Muscle of back (tissue), 11 donors: ENCODE measurements around the gene EPHA3. TPM values are rescaled to one million over a fixed set of nuclear protein-coding genes. Genes with fewer than 3 reads are reported as not detected.
A peak's percentile ranks its signal among the peaks of the same experiment; 100 is the strongest.

ENCODE experiments used
- DNase-seq, 3 donors: peaks; one replicate each; pipeline versions ENCODE4 v3.0.0 to v3.0.0-alpha.2; 2013
- polyA plus RNA-seq, 10 donors: library from polyadenylated mRNA; unstranded; fragments of 120-200 nt; gene quantifications; one replicate each; pipeline ENCODE4 v1.2.1, GENCODE V29; 2013; ENCODE audit not compliant: insufficient read length in 10 of 10

EPHA3 gene
- polyA plus RNA-seq, 10 donors: 10.6 to 33.2 (median 23.9) TPM

DNA sequence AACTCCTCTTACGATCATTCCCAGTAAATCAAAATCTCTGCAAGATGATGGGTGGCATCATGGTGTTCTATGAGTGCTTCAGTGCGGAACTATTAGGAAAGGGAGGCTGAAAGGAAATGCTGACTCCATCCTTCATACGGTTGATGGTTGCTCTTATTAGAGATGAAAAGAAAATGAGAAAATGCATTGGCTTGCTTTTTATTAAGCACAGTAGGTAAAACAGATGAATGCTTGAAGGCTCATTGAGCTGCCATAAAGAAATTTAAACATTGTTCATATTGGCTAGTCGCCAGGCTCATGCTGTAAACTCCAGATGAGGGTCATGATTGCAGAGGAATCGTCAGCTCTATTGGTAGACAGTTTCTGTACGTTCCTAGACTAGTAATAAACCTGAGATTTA lies 115.8 kb downstream of the EPHA3 start:
- no peak for DNase-seq

- no peak for DNase-seq
Observed at GRCh38 chr3:89227218-89227617, 119.8 kb downstream of the EPHA3 start.

DNA sequence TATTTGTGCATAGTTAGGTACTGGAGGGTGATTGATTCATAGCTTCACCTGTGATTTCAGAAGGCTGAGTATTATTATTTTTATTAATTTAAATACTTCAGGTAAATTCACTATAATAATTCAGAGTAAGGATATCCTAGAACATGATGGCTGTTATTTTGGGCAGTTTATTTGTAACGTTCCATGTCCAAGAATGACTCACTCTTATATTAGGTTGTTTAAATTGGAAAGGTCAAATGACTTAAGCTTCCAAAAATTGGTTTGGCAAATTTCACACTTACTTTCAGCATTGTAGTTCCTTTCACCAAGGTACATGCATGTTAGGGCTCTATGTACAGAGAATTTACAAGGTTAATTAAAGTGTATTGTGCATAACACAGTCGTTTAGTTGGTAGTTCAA lies 120.2 kb downstream of the EPHA3 start:
- no peak for DNase-seq

GRCh38 chr3:89232155-89232554 lies 124.7 kb downstream of the EPHA3 start:
- no peak for DNase-seq

DNA sequence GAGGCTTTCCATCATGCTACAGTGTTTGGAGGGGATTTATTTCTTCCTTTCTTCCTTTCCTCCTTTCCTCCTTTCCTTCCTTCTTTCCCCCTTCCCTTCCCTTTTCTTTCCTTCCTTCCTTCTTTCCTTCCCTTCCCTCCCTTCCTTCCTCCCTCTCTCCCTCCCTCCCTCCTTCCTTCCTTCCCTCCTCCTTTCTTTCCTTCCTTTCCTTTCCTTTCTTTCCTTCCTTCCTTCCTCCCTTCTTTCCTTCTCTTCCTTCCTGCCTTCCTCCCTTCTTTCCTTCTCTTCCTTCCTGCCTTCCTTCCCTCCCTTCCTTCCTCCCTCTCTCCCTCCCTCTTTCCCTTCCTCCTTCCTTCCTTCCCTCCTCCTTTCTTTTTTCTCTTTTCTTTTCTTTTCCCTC lies 127.2 kb downstream of the EPHA3 start:
- DNase-seq: no peak

DNA sequence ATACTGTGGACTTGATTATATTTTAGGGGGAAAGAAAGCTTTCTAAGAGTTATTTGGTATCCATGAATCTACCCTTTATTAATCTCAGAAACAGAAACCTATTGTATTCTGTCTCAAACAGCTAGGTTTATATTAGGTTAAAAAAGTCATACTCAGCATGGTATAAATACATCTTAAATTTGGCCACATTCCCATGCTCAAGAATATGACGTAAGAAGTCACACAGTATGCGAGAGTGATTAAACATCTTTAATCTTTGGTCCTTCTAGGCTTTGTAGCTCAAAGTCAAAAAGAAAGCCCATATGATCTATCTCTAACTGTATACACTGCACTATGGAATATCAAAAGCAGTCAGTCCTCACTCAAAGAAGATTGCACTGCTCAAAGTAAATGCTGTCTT lies 131.4 kb downstream of the EPHA3 start:
- no peak for DNase-seq

- no peak for DNase-seq
Observed at GRCh38 chr3:89239774-89240173, 132.4 kb downstream of the EPHA3 start.

- DNase-seq: no peak
Observed at GRCh38 chr3:89245612-89246011, 138.2 kb downstream of the EPHA3 start.

GRCh38 chr3:89246326-89246725 lies 138.9 kb downstream of the EPHA3 start:
- no peak for DNase-seq

DNA sequence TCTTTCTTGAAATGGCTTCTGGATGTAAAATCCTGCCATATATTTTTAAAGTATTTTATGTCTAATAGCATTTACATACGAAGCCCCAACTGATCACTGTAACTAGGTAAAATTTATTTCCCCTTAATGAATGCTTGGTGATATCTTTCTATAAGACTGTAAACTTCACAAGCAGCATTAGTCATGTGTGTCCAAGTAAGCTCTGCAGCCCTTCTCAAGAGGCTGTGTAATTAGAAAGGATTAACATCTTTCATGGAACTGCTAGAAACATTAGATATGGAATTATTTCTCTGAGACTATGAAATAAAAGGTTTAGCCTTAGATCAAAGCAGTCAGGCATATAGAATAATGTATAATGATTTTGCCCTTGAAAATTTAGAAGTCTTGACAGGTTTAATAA lies 143.3 kb downstream of the EPHA3 start:
- DNase-seq: no peak

- peak; percentile 9 to 67 (median 49) for DNase-seq
Observed at GRCh38 chr3:89252016-89252415, 144.6 kb downstream of the EPHA3 start.

- no peak for DNase-seq
Observed at GRCh38 chr3:89252860-89253259, 145.4 kb downstream of the EPHA3 start.

DNA sequence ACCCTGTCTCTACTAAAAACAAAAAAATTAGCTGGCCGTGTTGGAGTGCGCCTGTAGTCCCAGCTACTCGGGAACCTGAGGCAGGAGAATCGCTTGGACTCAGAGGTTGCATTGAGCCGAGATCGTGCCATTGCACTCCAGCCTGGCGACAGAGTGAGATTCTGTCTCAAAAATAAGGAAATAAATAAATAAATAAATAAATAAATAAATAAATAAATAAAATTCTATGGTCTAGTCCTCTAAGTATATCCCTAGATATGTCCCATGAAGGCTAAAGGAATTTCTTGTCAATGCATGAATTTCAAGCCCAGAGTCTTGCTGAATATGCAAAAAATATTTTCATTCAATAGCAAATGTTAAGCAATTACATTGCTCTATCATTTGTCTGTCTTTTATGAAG lies 149.0 kb downstream of the EPHA3 start:
- DNase-seq: no peak

DNA sequence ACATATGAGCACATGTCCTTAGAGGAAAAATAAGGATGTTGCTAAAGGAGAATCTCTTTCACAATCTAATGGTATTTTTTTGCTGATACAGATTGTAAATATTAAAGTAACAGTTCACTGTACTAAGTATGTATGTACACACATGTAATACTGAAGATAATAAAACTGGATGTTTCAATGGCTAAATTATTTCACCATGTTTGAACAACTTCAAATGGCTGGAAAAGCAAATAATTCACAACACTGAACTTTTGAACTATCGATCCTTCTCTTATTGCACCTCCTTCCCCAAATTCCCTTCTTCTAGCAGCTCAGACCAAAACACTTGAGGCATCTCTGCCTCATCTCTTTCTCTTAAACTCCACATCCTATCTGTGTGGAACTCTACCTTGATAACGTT lies 149.5 kb downstream of the EPHA3 start:
- DNase-seq: no peak

GRCh38 chr3:89260721-89261120 lies 153.3 kb downstream of the EPHA3 start:
- no peak for DNase-seq

DNA sequence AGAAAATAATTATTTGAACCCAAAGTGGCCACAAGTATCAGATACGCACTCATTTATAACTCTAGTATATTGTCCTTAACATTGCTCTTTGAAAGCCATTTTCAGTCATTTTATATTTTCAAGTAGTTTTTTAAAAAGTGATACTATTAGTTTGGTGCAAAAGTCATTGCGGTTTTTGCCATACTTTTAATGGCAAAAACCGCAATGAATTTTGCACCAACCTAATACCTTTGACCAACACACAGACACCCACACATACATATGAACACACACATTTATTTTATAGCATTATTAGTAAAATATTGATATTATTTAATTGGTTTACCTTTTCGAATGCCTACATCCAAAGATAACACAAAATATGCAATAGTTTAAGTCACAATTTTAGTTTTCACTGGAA lies 154.3 kb downstream of the EPHA3 start:
- no peak for DNase-seq

DNA sequence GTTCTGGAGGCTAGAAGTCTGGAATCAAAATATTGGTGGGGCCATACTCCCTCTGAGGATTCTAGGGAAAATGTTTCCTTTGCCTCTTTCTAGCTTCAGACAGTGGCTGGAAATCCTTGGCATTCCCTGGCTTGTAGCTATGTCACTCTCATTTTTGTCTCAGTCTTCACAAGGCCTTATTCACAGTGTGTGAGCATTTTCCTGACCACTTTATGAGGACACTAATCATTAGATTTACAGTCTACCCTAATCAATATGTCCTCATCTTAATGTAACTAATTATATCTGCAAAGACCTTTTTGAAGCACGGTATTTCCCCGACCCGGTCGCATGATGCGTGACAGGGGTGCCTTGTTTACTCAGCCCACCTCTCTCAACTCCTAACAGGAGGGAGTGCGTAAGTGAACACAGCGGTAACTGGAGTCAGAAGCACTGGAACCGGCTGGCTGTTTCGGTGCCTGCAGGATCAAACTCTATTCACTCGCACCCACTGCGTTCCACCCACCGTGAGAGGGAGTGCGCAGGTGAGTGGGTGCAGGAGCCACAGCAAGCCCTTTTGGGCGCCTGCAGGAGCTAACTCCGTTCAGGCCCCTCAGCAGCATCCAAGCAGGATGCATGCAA lies 155.0 kb downstream of the EPHA3 start:
- no peak for DNase-seq

GRCh38 chr3:89264037-89264560 lies 156.7 kb downstream of the EPHA3 start:
- no peak for DNase-seq

DNA sequence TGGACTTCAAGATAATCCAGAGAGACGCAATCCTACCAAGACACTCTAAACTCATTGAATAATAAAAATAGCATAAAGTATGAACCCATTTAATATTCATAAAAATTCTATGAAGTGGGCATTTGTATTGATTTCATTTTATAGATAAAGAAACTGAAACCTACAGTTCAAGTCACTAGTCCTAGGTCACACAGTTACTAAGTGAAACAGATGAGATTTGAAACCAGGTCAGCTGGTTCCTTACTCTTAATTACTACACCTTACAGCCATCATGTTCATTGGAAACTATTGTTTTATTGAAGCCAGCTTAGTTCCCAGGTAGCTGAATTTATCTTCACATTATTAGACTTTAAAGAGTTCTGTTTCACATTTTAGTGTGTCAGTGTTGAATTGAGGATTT lies 158.7 kb downstream of the EPHA3 start:
- DNase-seq: no peak

DNA sequence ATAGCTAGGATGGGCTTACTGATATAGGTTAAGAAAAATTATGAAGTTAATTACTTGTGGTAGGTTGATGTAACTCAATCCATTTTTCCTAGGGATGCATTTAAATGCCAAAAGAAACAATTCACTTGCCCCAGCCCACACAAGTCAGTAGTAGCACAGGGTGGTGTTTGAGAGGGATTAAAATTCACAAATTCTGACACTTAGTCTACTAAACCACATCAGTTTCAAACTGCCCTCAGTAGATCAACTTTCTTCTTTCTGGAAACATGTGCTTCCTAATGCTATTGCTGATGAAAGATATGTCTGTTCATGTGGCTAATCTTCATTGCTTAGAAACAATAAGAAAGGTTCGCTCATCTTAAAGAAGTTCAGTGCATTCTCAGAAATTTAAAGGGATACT lies 160.6 kb downstream of the EPHA3 start:
- DNase-seq: no peak

GRCh38 chr3:89270201-89270600 lies 162.8 kb downstream of the EPHA3 start:
- DNase-seq: peak in 1 of 3 donors; percentile 9

GRCh38 chr3:89275001-89275400 lies 167.6 kb downstream of the EPHA3 start:
- no peak for DNase-seq

- no peak for DNase-seq
Observed at GRCh38 chr3:89276116-89276515, 168.7 kb downstream of the EPHA3 start.

DNA sequence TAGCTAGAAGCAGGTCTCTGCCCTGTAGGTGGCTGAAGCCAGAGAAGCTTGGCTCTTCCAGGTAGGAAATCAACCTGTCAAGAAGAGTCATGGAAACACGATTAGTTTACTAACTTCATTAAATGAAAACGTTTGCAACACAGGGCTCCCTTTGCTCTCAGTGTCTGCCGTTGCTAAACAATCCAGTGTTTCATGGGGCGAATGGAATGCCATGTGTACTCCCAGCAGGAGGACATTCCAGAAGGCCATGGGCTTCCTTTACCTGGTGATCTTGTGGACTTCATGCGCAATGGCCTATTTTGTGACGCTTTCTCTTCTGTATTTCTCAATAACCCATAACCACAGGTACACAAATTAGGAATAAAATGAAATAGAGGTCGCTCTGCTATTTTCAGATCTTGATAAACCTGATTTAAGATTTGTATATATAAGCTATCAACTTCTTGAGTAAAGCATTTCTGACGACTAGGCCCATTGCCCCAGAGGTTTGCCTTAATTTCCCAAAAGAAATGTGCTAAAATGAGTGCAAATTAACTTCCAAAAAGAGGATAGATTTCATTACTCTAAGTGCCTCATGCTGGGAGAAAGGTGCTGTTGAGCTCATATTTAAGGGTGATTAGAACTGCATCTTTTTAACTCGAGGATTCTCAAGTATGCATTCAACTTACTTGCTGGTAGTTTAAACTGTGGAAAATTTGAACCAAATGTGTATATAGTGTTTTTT lies 171.0 kb downstream of the EPHA3 start:
- peak in 1 of 3 donors; percentile 14 for DNase-seq
